Measurements from ENCODE around the gene MRTO4.
"Not testable (repeated sequence)": the region's sequence is repeated elsewhere in the genome, so short reads cannot be mapped to it uniquely, and the experiment has no call there.

Gene MRTO4

GRCh38 chr1:19222979-19223824, 28.4 kb upstream of the MRTO4 start:
- Histone ChIP-seq H3K27ac (replicated peaks; ENCODE audit: low read length) (no peak overlapping the region), H3K36me3 (replicated peaks in 1 of 2; ENCODE audit: control insufficient read depth in 2 of 2, insufficient read depth in 2 of 2, low read length in 2 of 2) (peaks cover 52 to 96% of the 10 kb centered on the region in 2 donors), H2AK5ac (ENCODE audit: low read depth, low read length) (no peak overlapping the region), H3K79me1 (ENCODE audit: low read depth, low read length) (peaks cover 4% of the 10 kb centered on the region), H3K9ac (ENCODE audit: low read depth, low read length, poor library complexity) (no peak overlapping the region), H4K91ac (ENCODE audit: low read depth, low read length, poor library complexity) (no peak overlapping the region), H3K23ac (ENCODE audit: low read depth, low read length, poor library complexity) (no peak overlapping the region), H3K27me3 (ENCODE audit: control insufficient read depth in 3 of 3, insufficient read depth in 3 of 3, low read depth in 1 of 3, low read length in 3 of 3) (no peaks in the 10 kb centered on the region), H3K4me2 (ENCODE audit: insufficient read depth, low read length, poor library complexity, severe bottlenecking) (no peak overlapping the region), H3K9me3 (replicated peaks in 1 of 2; ENCODE audit: control insufficient read depth in 2 of 2, insufficient read depth in 1 of 2, low read depth in 1 of 2, low read length in 2 of 2) (no peaks in the 10 kb centered on the region), H2BK15ac (ENCODE audit: low read length) (no peak overlapping the region), H2BK12ac (ENCODE audit: low read length) (no peak overlapping the region), H4K8ac (ENCODE audit: low read depth, low read length) (no peak overlapping the region), H3K4ac (ENCODE audit: low read length) (no peak overlapping the region), H3K18ac (ENCODE audit: low read length) (no peak overlapping the region), H2BK5ac (ENCODE audit: low read length) (no peak overlapping the region), H2AFZ (ENCODE audit: low read length) (no peak overlapping the region), H3K4me1 (ENCODE audit: control insufficient read depth in 2 of 2, insufficient read depth in 1 of 2, low read depth in 1 of 2, low read length in 2 of 2) (no peaks in the 10 kb centered on the region), H2BK120ac (ENCODE audit: low read depth, low read length) (no peak overlapping the region), H3K4me3 (ENCODE audit: low read length in 2 of 2) (no peak overlapping the region), H3K14ac (ENCODE audit: low read length) (no peak overlapping the region)
- no CpG with 5 or more reads among the region's 15 CpGs for WGBS, 2 donors (ENCODE audit: extremely low coverage in 2 of 2, insufficient read length in 2 of 2, insufficient replicate concordance in 1 of 2)
- DNase-seq (ENCODE audit: low spot score) = no peak

- Histone ChIP-seq H3K4me1 (ENCODE audit: control insufficient read depth in 2 of 2, insufficient read depth in 1 of 2, low read depth in 1 of 2, low read length in 2 of 2) (no peaks in the 10 kb centered on the region), H3K4me2 (ENCODE audit: insufficient read depth, low read length, poor library complexity, severe bottlenecking) (no peak overlapping the region), H3K27me3 (ENCODE audit: control insufficient read depth in 3 of 3, insufficient read depth in 3 of 3, low read depth in 1 of 3, low read length in 3 of 3) (no peaks in the 10 kb centered on the region), H4K91ac (ENCODE audit: low read depth, low read length, poor library complexity) (no peak overlapping the region), H3K9me3 (replicated peaks in 1 of 2; ENCODE audit: control insufficient read depth in 2 of 2, insufficient read depth in 1 of 2, low read depth in 1 of 2, low read length in 2 of 2) (no peaks in the 10 kb centered on the region), H2BK120ac (ENCODE audit: low read depth, low read length) (no peak overlapping the region), H2BK12ac (ENCODE audit: low read length) (no peak overlapping the region), H3K79me1 (ENCODE audit: low read depth, low read length) (no peaks in the 10 kb centered on the region), H3K23ac (ENCODE audit: low read depth, low read length, poor library complexity) (no peak overlapping the region), H2BK5ac (ENCODE audit: low read length) (no peak overlapping the region), H3K18ac (ENCODE audit: low read length) (no peak overlapping the region), H2AFZ (ENCODE audit: low read length) (no peak overlapping the region), H3K14ac (ENCODE audit: low read length) (no peak overlapping the region), H3K27ac (replicated peaks; ENCODE audit: low read length) (no peak overlapping the region), H4K8ac (ENCODE audit: low read depth, low read length) (no peak overlapping the region), H3K36me3 (replicated peaks in 1 of 2; ENCODE audit: control insufficient read depth in 2 of 2, insufficient read depth in 2 of 2, low read length in 2 of 2) (peaks cover 54 to 94% of the 10 kb centered on the region in 2 donors), H2BK15ac (ENCODE audit: low read length) (no peak overlapping the region), H3K4me3 (ENCODE audit: low read length in 2 of 2) (no peak overlapping the region), H3K4ac (ENCODE audit: low read length) (no peak overlapping the region), H2AK5ac (ENCODE audit: low read depth, low read length) (no peak overlapping the region), H3K9ac (ENCODE audit: low read depth, low read length, poor library complexity) (no peak overlapping the region)
- DNase-seq (ENCODE audit: low spot score) = no peak
- no CpG with 5 or more reads among the region's 3 CpGs for WGBS, 2 donors (ENCODE audit: extremely low coverage in 2 of 2, insufficient read length in 2 of 2, insufficient replicate concordance in 1 of 2)
These were observed 22.4 kb upstream of the MRTO4 start for GRCh38 chr1:19229229-19229628.

GRCh38 chr1:19229828-19230325, 21.7 kb upstream of the MRTO4 start:
- no peak for DNase-seq (ENCODE audit: low spot score)
- Histone ChIP-seq H2BK12ac (ENCODE audit: low read length) (no peak overlapping the region), H2AFZ (ENCODE audit: low read length) (no peak overlapping the region), H2BK5ac (ENCODE audit: low read length) (no peak overlapping the region), H4K91ac (ENCODE audit: low read depth, low read length, poor library complexity) (no peak overlapping the region), H3K4me2 (ENCODE audit: insufficient read depth, low read length, poor library complexity, severe bottlenecking) (no peak overlapping the region), H3K18ac (ENCODE audit: low read length) (no peak overlapping the region), H3K9ac (ENCODE audit: low read depth, low read length, poor library complexity) (no peak overlapping the region), H4K8ac (ENCODE audit: low read depth, low read length) (no peak overlapping the region), H3K9me3 (replicated peaks in 1 of 2; ENCODE audit: control insufficient read depth in 2 of 2, insufficient read depth in 1 of 2, low read depth in 1 of 2, low read length in 2 of 2) (no peaks in the 10 kb centered on the region), H2BK15ac (ENCODE audit: low read length) (no peak overlapping the region), H3K4me1 (ENCODE audit: control insufficient read depth in 2 of 2, insufficient read depth in 1 of 2, low read depth in 1 of 2, low read length in 2 of 2) (no peaks in the 10 kb centered on the region), H3K36me3 (replicated peaks in 1 of 2; ENCODE audit: control insufficient read depth in 2 of 2, insufficient read depth in 2 of 2, low read length in 2 of 2) (peaks cover 51 to 92% of the 10 kb centered on the region in 2 donors), H3K14ac (ENCODE audit: low read length) (no peak overlapping the region), H3K4ac (ENCODE audit: low read length) (no peak overlapping the region), H2BK120ac (ENCODE audit: low read depth, low read length) (no peak overlapping the region), H3K27ac (replicated peaks; ENCODE audit: low read length) (no peak overlapping the region), H3K27me3 (ENCODE audit: control insufficient read depth in 3 of 3, insufficient read depth in 3 of 3, low read depth in 1 of 3, low read length in 3 of 3) (no peaks in the 10 kb centered on the region), H3K23ac (ENCODE audit: low read depth, low read length, poor library complexity) (no peak overlapping the region), H3K79me1 (ENCODE audit: low read depth, low read length) (no peaks in the 10 kb centered on the region), H2AK5ac (ENCODE audit: low read depth, low read length) (no peak overlapping the region), H3K4me3 (ENCODE audit: low read length in 2 of 2) (no peak overlapping the region)
- no CpG with 5 or more reads among the region's 6 CpGs for WGBS, 2 donors (ENCODE audit: extremely low coverage in 2 of 2, insufficient read length in 2 of 2, insufficient replicate concordance in 1 of 2)

GRCh38 chr1:19231736-19232523, 19.7 kb upstream of the MRTO4 start:
- not testable (repeated sequence) for H2BK5ac ChIP-seq (ENCODE audit: low read length); H3K9ac ChIP-seq (ENCODE audit: low read depth, low read length, poor library complexity); H3K27me3 ChIP-seq (ENCODE audit: control insufficient read depth in 3 of 3, insufficient read depth in 3 of 3, low read depth in 1 of 3, low read length in 3 of 3); H3K4me1 ChIP-seq (ENCODE audit: control insufficient read depth in 2 of 2, insufficient read depth in 1 of 2, low read depth in 1 of 2, low read length in 2 of 2); H2AK5ac ChIP-seq (ENCODE audit: low read depth, low read length); H3K79me1 ChIP-seq (ENCODE audit: low read depth, low read length); H3K4ac ChIP-seq (ENCODE audit: low read length); DNase-seq (ENCODE audit: low spot score); H2BK15ac ChIP-seq (ENCODE audit: low read length); H3K4me2 ChIP-seq (ENCODE audit: insufficient read depth, low read length, poor library complexity, severe bottlenecking); H3K9me3 ChIP-seq (replicated peaks in 1 of 2; ENCODE audit: control insufficient read depth in 2 of 2, insufficient read depth in 1 of 2, low read depth in 1 of 2, low read length in 2 of 2); H2BK12ac ChIP-seq (ENCODE audit: low read length); H2BK120ac ChIP-seq (ENCODE audit: low read depth, low read length); H3K18ac ChIP-seq (ENCODE audit: low read length); H3K4me3 ChIP-seq (ENCODE audit: low read length in 2 of 2); H3K27ac ChIP-seq (replicated peaks; ENCODE audit: low read length); H3K14ac ChIP-seq (ENCODE audit: low read length); H2AFZ ChIP-seq (ENCODE audit: low read length); H4K8ac ChIP-seq (ENCODE audit: low read depth, low read length); H3K23ac ChIP-seq (ENCODE audit: low read depth, low read length, poor library complexity); H4K91ac ChIP-seq (ENCODE audit: low read depth, low read length, poor library complexity)
- no CpG with 5 or more reads among the region's 16 CpGs for WGBS, 2 donors (ENCODE audit: extremely low coverage in 2 of 2, insufficient read length in 2 of 2, insufficient replicate concordance in 1 of 2)
- H3K36me3 ChIP-seq (replicated peaks in 1 of 2; ENCODE audit: control insufficient read depth in 2 of 2, insufficient read depth in 2 of 2, low read length in 2 of 2) = peaks cover 44 to 87% of the 10 kb centered on the region in 2 donors
